Subcutaneous adipose tissue (tissue), 4 donors: Measurements from ENCODE around the gene USP27X. TPM values are rescaled to one million over a fixed set of nuclear protein-coding genes. Genes with fewer than 3 reads are reported as not detected.

Experiments used
- total RNA-seq, 4 donors: library from RNA; depleted of rRNA; stranded (reverse); fragments of >200 nt; gene quantifications; one replicate each; pipeline ENCODE4 v1.1.0, GENCODE V29; 2016
- TF ChIP-seq, protein P1 (sequence below): fragments of 450-650 bp; IDR thresholded peaks from one replicate; pipeline ENCODE4 v1.5.1; 2016; ENCODE audit warnings: low read depth, mild to moderate bottlenecking, control low read depth, antibody characterized with exemption, moderate library complexity

Gene USP27X
- 1 to 10 TPM; 1.1 to 2.5 (median 1.5) TPM for total RNA-seq

DNA sequence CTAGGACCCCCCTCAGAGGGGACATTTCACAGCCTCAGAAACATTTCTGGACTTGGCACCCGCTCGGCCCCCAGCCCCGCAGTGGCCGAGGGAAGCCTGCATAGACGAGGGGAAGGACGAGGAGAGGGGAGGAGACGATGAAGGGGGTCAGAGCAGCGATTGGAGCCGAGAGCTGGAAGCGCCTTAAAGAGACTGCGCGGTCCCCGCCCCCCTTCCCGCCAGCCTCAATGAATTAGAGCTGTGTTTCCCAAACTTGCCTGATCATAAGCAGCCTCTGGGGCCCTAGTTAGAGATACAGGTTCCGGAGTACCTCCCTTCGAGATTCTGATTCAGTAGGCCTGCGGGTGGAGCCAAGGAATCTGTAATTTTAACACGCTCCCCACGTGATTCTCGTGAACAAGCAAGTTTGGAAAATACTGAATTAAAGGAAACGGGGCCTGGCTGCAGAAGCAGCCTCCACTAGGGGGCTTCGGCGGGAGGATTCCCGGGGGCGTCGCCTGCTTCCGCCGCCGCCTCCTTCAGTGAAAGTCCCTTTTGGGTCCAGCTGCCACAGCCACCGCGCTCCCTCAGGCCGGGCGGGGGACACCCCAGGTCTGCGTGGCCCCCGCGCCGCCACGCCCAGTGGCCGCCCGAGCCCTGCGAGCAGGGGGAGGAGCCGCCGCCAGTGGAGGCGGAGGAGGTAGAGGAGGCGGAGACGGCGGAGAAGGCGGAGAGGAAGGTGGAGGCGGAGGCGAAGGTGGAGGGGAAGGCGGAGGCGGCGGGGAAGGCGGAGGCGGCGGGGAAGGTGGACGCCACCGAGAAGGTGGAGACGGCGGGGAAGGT lies at the start of gene USP27X:
Gene USP27X (plus strand): TSS at position 651 of the 822 bp plus-strand sequence. CDS start 824 bp downstream, outside the sequence.
- TF ChIP-seq, protein P1, sequence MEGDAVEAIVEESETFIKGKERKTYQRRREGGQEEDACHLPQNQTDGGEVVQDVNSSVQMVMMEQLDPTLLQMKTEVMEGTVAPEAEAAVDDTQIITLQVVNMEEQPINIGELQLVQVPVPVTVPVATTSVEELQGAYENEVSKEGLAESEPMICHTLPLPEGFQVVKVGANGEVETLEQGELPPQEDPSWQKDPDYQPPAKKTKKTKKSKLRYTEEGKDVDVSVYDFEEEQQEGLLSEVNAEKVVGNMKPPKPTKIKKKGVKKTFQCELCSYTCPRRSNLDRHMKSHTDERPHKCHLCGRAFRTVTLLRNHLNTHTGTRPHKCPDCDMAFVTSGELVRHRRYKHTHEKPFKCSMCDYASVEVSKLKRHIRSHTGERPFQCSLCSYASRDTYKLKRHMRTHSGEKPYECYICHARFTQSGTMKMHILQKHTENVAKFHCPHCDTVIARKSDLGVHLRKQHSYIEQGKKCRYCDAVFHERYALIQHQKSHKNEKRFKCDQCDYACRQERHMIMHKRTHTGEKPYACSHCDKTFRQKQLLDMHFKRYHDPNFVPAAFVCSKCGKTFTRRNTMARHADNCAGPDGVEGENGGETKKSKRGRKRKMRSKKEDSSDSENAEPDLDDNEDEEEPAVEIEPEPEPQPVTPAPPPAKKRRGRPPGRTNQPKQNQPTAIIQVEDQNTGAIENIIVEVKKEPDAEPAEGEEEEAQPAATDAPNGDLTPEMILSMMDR: no peak

DNA sequence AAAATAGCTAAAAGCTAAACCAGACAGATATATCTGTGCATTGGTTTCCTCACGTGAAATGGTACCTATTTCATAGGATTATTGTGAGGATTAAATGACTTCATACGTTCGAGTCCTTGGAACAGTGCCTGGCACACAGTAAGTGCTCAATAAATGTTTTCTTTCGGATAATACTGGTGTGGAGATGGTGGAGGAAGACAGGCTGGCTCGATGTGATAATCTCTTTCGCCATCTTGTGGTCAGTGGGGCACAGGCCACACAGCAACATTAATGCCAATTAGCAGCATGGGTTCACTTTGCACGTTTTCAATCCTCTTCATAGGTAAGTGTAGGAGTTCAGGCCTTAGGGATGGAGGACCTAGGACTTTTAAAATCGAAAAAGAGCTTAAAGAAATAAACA lies 40.9 kb upstream of the USP27X start:
- TF ChIP-seq, protein P1: no peak

DNA sequence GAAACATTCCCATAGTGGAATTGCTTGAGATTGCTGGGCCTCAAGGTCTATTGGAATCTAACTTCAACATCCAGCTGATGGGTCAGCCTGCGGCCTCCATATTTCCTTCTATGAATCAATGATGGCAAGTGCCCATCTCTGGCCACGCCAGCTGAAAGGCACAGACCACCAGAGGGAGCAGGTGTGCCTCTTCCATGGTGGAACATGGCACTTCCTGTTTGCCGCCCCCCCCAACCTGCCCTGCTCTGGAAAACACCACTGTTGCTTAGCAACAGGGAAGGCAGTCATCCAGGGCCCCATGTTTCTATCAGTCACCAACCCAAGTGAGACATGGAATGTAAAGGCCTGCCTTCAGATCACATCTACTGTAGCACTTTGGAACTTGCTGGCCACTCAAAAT lies 38.6 kb upstream of the USP27X start:
- TF ChIP-seq, protein P1: no peak

DNA sequence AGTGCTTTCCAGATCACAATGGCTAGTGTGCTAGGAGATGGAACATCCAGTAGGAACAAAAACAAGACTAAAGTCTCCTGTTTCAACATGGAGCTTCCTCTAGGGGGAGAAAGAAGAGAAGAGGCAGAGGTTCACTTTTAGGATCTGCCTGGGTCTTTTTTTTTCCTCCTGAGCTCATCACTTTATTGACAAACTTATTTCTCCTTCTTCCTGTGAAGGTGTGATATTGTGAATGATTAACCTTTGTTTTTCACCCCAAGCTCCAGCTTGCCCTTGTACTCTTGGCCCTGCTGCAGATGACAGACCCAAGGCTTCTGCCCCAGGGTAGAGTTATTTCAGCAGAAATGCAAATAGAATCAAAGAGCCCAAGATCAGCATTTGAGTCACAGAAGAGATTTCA lies 36.7 kb upstream of the USP27X start:
- TF ChIP-seq, protein P1: no peak

DNA sequence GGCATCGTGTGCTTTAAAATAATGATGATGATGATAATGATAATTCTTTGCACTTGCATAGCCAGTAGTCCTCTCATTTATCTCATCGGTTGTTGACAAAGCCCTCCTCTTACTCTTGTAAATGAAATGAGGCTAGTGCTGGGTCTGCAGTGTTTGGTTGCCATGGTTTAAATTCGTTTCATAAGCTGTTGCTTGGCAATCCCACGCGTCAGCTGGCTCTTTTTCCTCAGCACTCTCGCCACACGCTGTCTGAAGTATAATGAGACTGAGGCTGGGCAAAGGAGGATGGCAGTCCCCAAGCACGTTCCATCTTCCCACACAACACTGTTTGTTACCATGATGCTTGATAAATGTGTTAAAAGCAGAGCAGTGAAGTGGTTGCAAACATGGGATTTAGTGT lies 34.7 kb upstream of the USP27X start:
- TF ChIP-seq, protein P1: no peak

DNA sequence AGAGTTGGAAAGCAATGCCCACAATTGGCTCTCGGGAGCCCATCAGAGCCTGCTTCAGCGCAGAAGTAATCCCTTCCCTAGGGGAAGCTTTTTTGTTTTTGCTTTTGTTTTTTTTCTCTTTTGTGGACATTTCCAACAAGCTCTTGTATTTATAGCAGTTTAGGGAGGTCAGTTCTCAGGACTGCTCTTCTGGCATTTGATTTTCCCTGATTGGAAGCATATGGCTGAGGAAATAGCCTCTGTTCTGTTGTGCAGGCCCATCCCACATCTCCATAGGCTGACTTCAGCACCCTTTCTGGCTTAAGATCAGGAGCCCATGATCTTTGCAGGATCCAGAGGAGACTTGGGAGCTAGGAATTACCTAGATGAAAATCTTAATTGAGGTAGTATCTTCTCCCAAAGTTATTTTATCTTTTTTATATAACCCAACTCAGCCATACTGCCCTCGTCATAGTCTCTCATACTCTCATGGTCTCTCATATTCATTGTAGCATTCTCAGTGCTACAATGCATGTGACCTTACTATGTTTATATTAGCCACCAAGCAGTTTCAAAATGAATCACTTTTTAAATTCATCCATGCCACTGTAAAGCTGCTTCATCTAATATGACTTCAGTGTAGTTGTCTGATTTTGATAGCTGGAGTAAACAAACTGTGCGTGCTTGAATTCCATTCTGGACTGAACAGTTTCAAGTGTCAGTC lies 33.4 kb upstream of the USP27X start:
- TF ChIP-seq, protein P1: no peak

DNA sequence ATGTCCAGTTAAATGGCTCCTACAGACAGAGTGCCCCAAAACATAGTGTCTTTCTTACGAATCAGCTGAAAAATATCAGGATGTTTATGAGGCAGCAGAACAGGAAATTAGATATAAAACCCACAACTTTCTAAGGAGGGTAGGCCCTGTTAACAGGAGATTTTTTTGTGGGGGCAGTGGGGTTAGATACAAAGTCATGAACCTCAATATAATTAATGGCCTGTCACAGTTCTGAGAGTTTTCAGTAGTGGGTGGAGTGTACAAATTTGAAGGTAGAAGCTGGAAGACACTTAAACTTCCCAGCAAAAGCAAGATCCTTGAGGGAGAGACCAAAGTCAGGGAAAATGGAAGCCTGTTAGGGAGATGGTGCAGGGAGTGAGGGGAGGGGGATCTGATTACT lies 32.8 kb upstream of the USP27X start:
- TF ChIP-seq, protein P1: no peak
